ENCODE measurements around the gene CDKN2D.
"Not testable (repeated sequence)": the region's sequence is repeated elsewhere in the genome, so short reads cannot be mapped to it uniquely, and the experiment has no call there.

The CDKN2D gene

DNA sequence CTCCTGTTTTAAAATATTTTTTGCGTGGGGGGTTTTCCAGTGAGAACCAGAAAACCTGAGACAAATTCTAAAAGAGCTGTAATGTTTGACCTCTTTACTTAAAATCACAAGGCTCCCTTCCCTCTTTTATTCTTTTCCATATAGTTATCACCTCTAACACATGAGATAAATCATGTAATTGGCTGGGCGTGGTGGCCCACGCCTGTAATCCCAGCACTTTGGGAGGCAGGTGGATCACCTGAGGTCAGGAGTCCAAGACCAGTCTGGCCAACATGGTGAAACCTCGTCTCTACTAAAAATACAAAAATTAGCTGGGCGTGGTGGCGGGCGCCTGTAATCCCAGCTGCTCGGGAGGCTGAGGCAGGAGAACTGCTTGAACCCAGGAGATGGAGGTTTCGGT is 17.8 kb downstream of the CDKN2D start:
- not testable (repeated sequence) for DNase-seq

DNA sequence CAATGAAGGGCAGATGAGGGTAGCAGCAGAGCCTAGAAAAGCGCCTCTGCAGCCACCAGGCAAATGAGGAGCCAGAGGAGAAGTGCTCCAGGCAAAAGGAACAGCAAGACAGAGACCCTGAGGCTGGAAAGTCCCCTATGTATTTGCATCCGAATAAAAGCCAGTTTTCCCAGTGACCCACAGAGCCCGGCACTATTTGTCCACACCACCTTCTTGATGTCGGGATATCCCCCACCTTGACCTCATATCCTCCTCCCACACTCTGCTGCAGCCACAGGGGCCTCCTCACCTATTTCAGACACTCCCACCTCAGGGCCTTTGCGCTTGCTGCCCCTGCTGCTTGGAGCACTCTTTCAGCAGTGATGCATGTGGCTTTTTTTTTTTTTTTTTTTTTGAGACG is 18.4 kb downstream of the CDKN2D start:
- no peak for DNase-seq

DNA sequence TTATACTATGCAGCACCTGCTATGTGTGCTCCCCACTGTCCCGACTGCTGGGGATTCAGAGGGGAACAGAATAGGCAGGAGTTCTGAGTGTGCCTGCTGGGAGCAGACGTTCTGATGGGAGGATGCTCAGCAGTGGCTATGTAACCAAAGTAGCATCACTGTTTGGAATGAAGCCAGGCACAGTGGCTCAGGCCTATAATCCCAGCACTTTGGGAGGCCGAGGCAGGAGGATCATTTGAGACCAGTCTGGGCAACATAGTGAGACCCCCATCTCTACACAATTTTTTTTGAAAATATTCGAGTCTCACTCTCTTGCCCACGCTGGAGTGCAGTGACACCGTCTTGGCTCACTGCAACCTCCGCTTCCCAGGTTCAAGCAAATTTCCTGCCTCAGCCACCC is 19.0 kb downstream of the CDKN2D start:
- DNase-seq, result no peak

DNA sequence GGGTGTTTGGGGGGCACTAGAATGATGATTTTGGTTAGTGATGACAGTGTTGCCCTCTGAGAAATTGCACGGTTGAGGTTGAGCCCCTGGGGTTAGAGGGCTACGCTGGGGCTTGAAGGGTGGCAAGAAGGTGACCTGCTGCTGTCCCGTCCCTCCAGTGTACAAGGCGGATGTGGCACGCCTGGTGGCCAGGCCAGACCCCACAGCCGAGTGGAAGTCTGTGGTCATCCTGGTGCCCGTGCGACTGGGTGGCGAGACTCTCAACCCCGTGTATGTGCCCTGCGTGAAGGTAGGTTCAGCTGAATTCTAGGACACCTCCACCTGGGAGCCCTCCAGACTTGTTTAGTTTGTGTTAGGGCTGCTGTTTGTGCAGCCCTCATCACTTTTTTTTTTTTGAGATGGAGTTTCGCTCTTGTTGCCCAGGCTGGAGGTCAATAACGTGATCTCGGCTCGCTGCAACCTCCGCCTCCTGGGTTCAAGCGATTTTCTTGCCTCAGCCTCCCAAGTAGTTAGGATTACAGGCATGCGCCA is 20.0 kb downstream of the CDKN2D start:
- DNase-seq, result no peak

DNA sequence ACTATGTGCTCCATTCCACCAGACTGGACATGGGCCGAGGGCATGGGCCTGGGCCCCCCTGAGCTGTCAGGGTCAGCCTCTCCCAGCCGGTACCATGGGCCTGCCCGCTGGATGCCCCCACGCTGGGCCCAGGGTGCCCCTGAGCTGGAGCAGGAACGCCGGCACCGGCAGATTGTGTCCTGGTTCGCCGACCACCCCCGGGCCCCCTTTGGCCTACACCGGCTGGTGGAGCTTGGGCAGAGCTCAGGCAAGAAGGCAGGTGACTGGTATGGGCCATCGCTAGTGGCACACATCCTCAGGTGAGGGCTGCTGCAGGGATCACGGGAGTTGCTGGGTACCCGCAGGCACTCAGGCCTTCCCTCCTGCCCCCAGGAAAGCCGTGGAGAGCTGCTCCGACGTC is 22.0 kb downstream of the CDKN2D start:
- DNase-seq, result no peak

DNA sequence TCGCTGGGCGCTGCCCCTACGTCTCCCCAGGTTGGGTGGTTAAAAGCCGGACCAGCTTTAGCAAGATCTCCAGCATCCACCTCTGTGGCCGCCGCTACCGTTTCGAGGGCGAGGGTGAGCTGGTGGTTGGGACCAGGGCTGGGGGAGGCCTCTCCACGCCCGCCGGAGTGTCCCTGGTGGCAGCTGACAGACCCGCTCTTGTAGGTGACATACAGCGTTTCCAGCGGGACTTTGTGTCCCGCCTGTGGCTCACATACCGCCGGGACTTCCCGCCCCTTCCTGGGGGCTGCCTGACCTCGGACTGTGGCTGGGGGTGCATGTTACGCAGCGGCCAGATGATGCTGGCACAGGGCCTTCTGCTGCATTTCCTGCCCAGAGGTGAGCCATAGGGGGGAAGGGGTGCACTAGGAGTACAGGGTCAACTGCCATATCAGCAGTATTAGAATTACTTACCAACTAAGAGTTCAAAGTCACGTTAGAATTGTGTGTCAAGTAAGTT is 24.0 kb downstream of the CDKN2D start:
- DNase-seq, result no peak

DNA sequence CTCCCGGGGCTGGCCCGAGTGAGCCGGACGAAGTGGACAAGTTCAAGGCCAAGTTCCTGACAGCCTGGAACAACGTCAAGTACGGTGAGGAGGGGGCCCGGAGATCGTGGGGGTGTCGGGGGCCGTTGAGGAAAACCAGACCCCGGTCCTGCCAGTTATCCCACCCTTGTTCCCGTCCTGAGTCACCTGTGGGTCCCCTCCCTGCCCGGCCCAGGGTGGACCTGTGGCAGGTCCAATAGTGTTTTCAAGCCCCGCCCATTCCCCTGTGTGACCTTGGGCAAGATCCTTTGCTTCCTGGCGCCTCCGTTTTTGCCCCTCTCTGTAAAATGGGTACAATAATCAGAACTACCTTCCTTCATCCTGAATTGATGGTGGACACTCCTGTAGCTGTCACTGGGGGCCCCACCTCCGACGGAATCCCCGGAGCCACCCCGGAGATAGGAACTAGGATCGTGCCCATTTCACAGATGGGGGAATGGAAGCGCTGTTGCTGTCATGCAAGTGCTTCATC is 24.5 kb downstream of the CDKN2D start:
- no peak for DNase-seq

DNA sequence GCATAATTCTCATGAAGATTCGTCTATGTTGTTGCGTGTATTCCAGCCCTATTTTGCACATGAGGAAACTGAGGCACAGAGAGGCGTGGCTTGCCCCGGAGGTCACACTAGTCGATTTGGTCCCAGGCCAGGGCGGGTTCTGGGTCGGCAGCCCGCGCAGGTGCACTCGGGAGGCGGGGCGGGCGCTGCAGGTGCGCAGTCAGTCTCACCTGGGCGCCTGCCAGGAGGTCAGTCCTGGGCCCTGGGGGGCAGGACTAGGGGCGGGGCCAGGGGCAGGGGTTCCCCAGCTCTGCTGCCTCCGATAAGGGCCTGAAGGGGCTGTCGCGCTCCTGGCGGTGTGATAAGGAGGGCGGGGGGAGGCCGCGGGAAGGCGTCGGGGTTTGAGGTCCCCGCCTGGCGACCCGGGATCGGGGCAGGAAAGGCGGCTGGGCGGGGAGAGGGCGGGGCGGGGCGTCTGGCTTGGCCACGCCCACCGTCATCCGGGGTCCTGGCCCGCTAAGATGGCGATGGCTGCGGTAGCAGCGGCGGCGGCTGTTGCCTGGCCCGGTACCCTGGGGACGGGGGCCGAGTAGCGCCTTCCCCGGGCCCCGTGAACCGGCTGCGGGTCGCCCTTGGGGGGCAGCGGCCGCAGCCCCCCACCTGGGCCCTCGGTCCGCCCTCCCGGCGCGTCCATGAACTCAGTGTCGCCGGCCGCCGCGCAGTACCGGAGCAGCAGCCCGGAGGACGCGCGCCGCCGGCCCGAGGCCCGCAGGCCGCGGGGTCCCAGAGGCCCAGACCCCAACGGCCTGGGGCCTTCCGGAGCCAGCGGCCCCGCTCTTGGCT is 25.1 kb downstream of the CDKN2D start, which contains the start of gene ATG4D:
Gene ATG4D (plus strand): TSS at position 485 of the 822 bp plus-strand sequence. CDS start 187 bp downstream, at position 672.
- peak; percentile 78 for DNase-seq

DNA sequence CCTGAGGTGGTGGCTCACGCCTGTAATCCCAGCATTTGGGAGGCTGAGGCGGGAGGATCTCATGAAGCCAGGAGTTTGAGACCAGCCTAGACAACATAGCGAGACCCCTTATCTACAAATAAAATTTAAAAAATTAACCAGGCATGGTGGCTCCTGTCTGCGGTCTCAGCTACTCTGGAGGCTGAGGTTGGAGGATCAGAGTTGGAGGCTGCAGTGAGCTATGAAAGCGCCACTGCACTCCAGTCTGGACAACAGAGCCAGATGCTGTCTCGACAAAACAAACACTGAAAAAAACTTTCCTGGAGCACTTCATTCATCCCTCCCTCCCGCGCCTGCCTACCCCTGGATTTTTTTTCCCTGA is 25.7 kb downstream of the CDKN2D start:
- no peak for DNase-seq

DNA sequence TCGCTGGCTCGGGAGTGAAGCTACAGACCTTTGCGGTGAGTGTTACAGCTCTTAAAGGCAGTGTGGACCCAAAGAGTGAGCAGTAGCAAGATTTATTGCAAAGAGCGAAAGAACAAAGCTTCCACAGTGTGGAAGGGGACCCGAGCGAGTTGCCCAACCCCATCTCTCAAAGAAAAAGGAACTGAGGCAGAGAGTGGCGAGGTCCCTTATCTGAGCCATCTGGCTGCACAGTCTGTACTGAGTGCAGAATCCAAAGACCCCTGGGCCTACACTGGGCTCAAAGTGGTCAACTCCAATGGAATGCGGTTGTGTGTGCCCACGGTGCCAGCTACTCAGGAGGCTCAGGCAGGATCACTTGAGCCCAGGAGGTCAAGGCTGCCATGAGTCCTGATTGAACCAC is 29.8 kb downstream of the CDKN2D start:
- not testable (repeated sequence) for DNase-seq

DNA sequence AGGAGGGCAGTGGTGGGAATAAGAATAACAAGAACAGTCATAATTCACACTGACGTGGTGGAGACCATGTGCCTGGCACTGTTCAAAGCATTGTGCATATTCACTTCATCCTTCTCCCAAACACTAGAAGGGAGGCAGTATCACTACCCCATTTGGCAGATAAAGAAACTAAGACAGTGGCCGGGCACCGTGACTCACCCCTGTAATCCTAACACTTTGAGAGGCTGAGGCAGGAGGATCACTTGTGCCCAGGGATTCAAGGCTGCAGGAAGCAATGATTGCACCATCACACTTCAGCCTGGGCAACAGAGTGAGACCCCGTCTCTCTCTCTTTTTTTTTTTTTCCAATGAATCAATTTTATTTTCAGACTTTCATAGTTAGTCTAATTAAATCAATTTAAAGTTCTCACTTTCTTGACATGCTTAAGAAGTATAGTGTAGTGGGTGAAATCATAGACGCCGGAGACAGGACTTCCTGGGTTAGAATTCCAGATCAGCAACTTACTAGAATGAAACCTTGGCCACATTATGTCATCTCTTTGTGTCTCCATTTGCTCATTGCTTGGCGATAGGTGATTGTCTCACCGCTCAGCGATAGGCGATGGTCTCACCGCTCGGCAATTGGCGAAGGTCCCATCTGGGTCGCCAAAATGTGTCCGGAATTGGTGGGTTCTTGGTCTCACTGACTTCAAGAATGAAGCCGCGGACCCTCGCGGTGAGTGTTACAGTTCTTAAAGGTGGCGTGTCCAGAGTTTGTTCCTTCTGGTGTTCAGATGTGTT is 30.4 kb downstream of the CDKN2D start:
- no peak for DNase-seq

DNA sequence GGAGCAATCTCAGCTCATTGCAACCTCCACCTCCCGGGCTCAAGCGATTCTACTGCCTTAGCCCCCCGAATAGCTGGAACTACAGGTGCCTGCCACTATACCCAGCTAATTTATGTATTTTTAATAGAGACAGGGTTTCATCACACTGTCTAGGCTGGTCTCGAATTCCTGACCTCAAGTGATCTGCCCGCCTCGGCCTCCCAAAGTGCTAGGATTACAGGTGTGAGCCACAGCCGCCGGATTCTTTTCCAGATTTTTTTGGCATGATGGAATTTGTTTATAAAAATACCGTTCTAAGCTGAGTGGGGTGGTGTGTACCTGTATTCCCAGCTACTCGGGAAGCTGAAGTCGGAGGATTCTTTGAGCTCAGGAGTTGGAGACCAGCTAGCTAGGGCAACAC is 31.1 kb downstream of the CDKN2D start:
- DNase-seq, result no peak

DNA sequence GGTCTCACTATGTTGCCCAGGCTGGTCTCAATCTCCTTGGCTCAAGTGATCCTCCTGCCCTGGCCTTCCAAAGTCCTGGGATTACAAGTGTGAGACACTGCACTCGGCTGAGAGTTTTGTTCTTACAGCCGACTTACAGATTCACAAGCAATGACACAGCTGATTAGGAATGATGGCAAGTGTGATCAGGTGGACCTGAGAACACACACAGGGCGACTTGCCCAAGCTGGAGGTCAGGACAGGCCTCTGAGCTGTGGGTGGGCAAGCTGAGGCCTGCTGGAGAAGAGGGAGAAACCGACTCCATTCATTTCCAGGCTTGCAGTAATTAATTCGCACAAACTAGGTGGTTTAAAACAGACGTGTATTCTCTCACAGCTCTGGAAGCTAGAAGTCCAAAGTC is 33.2 kb downstream of the CDKN2D start:
- DNase-seq, result no peak

DNA sequence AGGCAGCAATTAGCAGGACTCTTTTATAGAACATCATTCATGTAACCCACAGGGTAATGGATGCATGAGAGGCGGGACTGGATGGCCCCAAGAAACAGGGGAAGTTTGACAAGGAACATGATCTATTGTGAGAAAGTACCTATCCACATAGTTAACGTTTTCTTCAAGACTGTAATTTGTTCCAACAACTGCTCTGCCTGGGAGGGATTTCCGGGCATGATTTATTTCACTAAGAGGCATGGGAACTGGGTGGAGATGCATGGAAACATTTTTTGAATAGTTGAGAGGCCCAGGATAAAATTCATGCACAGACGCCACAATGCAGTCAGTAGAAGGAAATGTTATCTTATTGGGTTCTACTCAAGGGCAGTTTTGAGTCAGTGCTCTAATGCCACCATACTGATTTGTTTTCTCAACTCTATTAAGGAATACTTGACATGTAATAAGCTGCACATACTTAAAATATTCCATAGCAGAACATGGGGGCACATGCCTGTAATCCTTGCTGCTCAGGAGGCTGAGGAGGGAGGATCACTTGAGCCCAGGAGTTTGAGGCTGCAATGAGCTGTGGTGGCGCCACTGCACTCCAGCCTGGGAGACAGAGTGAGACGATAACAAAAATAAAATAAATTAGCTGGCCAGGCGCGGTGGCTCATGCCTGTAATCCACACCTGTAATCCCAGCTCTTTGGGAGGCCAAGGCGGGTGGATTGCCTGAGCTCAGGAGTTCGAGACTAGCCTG is 35.0 kb downstream of the CDKN2D start:
- DNase-seq, result no peak

DNA sequence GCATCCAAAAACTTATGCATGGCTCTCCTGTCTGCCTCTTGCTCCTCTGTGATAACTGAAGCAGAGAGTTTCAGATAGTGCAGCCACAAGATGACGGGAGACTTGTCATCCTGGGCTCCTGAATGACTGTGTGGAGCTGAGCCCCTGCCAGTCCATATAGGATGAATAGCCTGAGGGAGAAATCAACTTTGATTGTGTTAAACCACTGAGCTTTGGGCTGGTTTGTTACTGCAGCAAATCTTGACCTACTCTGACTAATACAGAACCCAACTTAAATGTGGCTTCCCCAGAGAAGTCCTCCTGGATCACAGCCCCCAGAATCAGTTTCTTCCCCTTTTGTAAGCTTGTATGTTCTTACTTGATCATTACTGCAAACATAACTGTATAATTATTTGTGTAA is 36.3 kb downstream of the CDKN2D start:
- DNase-seq, result no peak

DNA sequence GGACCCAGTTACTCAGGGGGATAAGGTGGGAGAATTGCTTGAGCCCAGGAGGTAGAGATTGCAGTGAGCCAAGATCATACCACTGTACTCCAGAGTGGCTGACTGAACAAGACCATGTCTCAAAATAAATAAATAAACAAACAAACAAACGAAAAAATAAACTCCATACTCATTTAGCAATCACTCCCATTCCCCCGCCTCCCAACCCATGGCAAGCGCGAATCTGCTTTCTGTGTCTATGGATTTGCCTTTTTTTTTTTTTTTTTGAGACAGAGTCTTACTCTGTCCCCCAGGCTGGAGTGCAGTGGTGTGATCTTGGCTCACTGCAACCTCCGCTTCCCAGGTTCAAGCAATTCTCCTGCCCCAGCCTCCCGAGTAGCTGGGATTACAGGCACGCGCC is 41.9 kb downstream of the CDKN2D start:
- not testable (repeated sequence) for DNase-seq

DNA sequence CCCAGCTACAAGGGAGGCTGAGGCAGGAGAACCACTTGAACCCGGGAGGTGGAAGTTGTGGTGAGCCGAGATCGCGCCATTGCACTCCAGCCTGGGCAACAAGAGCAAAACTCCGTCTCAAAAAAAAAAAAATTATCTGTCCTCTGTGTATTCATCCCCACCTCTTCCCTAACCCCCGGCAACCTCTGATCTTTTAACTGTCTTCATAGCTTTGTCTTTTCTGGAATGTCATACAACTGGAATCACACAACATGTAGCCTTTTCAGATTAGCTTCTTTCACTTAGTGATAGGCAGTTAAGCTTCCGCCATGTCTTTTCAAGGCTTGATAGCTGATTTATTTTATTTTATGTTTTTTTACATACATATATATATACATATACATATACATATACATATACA is 43.1 kb downstream of the CDKN2D start:
- DNase-seq, result no peak

DNA sequence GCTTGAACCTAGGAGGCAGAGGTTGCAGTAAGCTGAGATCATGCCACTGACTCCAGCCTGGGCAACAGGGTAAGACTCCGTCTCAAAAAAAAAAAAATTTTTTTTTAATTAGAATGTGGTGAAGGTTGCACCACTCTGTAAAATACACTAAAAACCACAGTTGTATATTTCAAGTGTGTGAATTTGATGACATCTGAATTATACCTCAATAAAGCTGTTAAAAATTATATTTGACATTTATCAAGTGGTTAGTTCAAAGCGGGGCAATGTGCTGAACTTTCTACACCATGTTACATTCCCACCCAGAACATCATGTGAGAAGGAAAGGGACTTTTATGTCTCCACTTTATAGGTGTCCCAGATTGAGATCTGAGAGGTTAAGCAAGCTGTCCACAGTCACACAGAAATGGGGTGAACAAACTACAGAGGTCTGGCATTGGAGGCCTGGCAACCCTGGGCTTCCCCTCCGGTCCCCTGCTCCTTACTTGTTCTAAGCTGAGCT is 45.6 kb downstream of the CDKN2D start:
- DNase-seq, result no peak

DNA sequence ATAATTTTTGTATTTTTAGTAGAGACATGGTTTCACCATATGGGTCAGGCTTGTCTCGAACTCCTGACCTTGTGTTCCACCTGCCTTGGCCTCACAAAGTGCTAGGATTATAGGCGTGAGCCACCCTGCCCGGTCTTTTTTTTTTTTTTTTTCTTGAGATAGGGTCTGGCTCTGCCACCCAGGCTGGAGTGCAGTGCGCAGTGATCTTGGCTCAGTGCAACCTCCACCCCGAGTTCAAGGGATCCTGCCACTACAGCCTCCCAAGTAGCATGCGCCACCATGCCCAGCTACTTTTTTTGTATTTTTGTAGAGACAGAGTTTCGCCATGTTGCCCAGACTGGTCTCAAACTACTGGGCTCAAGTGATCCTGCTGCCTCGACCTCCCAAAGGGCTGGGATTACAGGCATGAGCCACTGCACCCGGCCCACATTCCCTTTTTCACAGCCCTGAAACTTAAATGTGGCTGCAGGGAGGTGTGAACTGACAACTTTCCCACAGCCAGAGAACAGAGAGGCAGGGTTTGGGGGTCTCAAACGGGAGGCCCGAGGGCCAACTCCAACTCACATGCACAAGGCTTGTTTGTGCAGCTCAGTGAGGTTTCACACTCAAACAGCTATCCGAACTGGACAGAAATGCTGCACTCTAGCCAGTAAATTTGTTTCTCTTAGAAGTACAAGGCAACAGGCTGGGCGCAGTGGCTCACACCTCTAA is 47.2 kb downstream of the CDKN2D start:
- no peak for DNase-seq

DNA sequence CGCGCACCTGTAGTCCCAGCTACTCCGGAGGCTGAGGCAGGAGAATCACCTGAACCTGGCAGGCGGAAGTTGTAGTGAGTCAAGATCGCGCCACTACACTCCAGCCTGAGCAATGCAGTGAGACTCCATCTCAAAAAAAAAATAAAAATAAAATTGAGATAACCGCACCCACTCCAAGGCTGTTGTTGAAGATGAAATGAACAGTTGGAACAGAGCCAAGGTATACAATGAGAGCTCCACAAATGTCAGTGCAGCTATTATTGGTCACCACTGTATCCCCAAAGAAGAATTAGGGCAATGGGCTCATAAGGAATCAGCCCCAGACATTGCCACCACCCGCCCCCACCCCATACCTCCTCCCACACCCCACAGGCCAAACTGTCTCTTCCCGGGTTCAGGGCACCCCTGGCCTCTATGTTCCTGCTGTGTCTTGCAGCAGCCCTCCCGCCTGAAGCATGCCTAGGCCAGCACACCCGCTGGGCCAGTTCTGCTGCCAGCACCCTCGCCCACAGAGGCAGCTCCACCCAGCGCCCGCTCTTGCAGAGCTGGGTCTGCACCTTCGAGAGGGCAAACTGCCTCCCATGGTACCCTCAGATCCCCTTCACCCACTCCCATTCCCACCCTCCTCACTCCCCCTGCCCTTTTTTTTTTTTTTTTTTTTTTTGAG is 48.0 kb downstream of the CDKN2D start:
- no peak for DNase-seq

DNA sequence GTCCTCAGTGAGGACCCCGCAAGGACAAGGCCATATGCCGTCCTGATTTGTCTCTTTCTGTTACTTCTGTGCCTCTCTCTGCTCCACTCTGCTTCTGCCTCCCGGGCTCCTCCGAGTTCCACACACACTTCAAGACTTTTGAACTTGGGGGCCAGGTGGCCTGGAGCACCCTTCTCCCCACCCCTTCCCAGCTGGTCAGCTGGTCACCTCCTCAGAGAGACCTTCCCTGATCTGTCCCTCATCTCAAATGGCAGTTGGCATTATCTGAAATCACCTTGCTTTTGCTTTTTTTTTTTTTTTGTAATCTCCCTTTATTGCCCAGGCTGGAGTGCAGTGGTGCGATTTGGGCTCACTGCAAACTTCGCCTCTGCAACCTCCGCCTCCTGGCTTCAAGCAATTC is 49.4 kb downstream of the CDKN2D start:
- DNase-seq, result no peak

Data from activated CD8-positive, alpha-beta memory T cell treated with anti-CD3 and anti-CD28 coated beads, Interleukin-2, amount 50 U/mL, for 4 hours (primary cell).